Measurements from ENCODE around the gene FOXO4.

Gene FOXO4

GRCh38 chrX:71100581-71101505, 5.2 kb downstream of the FOXO4 start:
- no peak for DNase-seq

DNA sequence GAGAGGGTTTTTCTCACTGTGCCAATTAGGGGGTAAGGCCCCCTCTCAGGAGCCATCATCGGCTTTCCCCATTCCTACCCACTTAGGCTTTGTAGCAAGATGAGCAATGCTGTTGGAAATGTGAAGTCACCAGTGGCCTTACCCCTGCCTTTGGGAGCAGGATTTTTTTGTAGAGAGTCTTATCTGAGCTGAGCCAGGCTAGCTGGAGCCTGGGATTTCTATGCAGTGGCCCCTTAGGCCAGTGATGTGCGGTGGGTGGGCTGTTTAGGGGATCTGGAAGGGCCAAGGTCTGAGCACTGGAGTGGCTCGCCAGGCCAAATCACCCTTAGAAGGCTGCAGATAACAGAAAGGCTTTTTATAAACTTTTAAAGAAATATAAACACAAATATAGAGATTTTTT, 6.6 kb downstream of the FOXO4 start:
- DNase-seq: no peak

DNA sequence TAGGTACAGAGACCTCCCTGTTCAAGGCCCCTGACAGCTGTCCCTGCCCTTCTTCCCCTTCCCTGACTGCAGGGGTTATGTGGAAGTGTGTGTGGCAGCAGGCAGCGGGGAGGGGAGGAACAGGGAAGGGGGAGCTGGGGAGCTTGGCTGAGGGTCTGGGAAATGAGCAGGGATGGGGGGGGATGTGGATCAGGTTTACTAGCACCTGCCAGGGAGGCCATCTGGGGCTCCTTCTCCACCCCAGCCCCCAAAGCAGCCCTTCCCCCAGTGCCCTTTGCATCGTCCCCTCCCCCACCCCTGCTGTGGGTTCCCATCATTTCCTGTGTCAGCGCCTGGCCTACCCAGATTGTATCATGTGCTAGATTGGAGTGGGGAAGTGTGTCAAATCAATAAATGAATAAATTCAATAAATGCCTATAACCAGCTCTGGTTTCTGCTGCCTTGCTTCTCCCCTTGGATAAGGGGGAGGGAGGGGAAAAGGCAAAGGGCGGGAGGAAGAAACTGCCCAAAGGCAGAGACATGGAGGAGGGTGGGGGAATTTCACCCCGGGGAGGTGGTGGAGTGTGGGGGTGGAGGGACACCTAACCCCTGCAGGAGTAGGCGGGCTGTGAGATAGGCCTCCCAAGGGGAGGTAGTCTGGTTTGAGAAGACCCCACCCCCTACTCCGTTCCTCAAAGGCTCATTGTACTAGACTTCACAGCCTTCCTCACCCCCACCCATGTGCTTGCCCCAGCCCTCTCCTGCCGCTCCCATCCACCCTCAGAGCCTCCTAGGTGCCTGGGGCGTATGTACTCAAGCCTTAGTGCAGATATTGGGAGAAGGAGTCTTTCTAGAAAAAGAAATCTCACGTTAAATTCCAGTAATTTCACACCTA, 7.7 kb downstream of the FOXO4 start:
- DNase-seq: no peak

GRCh38 chrX:71105628-71106027, 10.0 kb downstream of the FOXO4 start:
- no peak for DNase-seq

DNA sequence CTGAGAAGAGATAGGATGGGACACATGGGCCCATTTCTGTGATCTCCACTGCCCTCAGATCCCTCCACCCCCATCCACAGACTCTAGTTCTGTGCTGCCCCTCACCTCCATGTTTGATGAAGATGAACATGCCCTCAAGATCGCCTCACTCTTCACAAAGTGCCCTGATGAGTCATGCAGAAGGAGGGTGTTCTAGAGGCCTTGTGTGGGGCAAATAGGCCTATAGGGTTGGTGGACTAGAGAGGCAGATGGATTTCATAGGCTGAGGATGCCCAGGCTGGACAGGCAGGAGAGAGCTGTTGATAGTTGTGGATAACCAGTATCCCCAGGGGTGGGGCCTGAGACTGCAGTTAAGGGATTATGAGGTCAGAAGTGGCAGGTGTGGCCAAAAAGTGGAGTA, 10.8 kb downstream of the FOXO4 start, which contains the start of gene CXorf65:
TSS of gene CXorf65 (minus strand) at position 314 of the 400 bp plus-strand sequence. CDS start at position 130, 184 bp downstream.
- DNase-seq: no peak

DNA sequence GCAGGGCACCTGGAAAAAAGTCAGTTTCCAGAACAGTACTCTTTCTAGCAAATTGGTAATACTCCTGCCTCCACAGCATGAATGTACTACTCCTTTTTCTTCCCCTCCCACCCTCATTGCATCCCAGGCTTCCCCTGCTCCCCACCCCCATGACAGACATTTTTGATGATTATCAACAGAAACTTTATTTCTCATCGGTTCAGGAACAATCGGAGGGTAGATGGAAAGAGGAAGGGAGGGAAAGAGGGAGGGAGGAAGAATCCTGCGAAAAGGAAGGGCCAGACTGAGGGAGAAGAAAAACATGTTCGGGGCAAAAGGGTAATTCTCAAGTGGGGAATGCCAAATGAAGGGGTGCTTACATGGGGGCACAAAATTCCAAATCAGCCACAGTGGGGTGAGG, 11.6 kb downstream of the FOXO4 start:
- DNase-seq: no peak

- no peak for DNase-seq
Measured at GRCh38 chrX:71107762-71108360, 12.2 kb downstream of the FOXO4 start.

GRCh38 chrX:71109051-71109450, 13.4 kb downstream of the FOXO4 start:
- no peak for DNase-seq

GRCh38 chrX:71111141-71111843, 15.6 kb downstream of the FOXO4 start, which contains the start of gene IL2RG:
Gene IL2RG (minus strand): TSS chrX:71111577. CDS start chrX:71111539, 38 bp downstream.
- DNase-seq: no peak

DNA sequence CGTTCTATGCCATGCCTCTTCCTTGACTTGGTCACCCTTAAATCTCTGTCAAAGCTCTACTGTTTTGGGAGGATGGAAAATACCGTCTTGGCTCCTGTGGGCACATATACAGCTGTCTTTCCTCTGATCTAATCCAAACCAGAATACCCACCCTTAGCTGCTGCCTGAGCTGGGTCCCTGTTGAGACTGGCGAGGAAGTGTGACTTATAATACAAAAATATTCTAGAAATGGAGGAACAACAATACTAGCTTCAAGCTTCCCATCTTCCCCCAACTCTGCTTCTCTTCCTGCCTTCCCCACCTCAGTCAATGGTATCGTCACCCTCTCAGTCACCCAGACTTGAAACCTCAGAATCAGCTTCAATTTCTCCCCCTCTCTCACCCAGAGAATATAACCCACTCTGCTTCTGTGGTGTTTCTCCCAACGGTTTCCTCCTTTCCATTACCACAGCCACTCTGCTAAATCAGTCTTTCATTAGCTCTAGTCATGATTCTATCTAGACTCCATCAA, 16.3 kb downstream of the FOXO4 start:
- DNase-seq: no peak

DNA sequence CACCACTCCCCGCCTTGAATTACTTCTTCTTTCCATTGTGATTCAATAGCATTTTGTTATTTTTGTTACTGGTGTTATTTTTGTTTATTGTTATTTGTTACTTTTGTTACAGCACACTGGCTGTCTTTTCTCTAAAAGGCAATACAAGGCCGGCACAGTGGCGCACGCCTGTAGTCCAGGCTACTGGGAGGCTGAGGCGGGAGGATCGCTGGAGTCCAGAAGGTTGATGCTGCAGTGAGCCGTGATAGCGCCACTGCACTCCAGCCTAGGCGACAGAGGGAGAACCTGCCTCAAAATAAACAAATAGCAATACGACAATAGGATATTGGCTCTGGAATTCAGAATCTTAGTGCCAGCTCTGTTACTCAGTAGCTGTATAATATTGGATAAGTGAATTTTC, 21.7 kb downstream of the FOXO4 start:
- no peak for DNase-seq

DNA sequence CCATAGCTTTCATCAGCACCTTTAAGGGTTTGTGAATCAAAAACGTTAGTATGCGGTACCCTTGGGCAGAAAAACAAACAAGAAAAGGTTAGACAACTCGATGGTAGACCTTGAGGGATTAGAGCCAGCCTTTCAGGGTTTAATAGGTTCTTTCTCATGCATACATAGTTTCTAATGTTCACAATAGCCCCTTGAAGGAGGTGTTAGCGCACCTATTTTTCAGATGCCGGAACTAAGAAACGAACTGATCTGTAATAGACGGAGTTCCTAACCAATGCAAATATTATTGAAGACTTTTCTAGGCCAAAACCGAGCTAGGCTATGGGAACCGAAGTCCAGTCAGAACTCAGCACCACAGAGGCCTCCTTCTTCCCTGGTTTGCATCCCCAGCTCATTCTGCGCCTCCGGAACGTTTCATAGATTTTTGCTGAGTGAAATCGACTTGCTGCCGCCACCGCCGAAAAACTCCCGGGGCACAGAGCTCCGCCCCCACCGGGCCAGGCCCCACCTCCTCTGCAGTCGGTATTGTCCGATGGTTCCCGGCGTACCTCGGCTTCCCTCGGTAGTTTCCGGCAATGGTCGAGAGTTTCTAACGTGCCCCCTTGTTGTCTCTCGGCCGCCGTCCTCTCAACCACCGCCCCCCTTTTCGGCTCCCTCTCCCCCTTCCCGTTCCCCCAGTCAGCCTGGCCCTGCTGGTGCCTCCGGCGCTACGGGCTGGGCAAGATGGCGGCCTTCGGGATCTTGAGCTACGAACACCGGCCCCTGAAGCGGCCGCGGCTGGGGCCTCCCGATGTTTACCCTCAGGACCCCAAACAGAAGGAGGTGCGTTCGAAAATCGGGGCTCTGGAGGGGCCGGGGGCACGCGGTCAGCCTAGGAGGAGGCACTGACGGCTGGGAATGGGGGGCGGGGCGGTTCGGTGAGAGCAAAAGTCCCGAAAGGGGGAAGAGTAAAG, 22.7 kb downstream of the FOXO4 start, which contains the start of gene MED12:
TSS of gene MED12 (plus strand) at position 565 of the 953 bp plus-strand sequence. CDS start at position 724, 159 bp downstream.
- DNase-seq: peak; percentile 10

DNA sequence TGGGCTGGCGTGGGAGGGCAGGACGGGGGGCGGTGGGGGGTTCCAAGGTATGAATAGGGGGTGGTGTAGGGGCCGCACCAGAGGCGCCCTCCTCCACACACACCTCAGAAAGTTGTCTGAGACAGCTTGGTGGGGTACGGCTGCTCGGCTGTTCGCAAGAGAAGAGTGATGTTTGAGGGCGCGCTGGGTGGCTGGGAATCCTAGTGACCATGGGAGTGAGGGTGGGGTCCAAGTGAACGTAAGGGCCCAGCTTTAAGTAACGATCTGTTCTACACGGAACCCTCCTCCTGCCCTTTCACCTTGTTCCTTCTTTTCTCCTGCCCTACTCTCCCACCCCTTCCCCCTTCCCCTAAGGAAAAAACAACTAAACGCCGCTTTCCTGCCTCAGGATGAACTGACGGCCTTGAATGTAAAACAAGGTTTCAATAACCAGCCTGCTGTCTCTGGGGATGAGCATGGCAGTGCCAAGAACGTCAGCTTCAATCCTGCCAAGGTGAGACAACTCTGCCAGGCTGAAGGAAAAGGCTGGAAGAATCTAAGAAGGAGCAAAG, 23.4 kb downstream of the FOXO4 start:
- DNase-seq: no peak

- DNase-seq: no peak
Measured at GRCh38 chrX:71128166-71128833, 32.6 kb downstream of the FOXO4 start.

DNA sequence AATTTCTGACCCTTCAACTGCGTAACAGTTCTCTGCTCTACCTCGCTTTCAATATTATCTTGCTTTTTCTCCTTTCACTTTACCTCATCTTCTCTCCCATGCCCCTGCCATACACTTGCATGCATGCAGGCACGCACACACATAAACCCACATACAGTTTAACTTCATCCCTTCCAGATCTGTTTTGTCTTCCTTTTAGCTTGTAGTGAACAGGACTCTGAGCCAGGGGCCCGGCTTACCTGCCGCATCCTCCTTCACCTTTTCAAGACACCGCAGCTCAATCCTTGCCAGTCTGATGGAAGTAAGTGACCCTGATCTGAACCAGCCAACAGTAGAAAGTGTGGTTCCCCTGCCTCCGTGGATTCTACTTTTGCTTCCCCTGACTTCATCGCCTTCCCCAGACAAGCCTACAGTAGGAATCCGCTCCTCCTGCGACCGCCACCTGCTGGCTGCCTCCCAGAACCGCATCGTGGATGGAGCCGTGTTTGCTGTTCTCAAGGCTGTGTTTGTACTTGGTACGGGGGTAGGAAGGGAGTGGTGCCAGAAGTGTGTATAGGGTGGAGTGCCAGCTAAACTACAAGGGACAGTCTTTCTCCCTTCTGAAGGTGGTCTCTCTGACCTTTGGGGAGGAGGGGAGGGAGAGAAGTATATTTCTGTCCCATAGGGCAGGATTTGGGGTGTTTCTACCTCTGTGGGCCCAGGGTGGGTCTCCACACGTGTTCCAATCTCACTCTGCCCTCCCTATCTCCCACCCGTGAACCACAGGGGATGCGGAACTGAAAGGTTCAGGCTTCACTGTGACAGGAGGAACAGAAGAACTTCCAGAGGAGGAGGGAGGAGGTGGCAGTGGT, 33.5 kb downstream of the FOXO4 start:
- DNase-seq: no peak

DNA sequence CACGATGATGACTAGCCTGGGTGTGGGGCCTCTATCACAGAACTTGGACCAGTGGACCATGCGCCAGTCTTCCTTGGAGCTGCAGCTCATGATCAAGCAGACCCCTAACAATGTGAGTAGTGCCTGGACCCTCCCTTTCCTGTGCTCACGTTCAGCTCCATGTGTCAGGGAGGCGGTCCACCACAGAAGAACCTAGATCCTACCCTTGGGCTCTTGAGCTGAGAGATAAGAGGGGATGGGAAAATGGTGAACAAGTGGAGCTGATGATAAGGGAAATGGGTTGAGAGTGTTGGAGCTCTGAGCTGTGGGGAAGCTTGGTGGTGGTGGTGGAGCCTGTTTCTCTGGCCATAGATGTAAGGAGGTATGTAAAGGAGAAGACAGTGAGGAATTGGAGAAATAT, 35.9 kb downstream of the FOXO4 start:
- DNase-seq: no peak

- no peak for DNase-seq
Measured at GRCh38 chrX:71140440-71140839, 44.8 kb downstream of the FOXO4 start.

- no peak for DNase-seq
Measured at GRCh38 chrX:71143508-71143907, 47.9 kb downstream of the FOXO4 start.

GRCh38 chrX:71144651-71145050, 49.0 kb downstream of the FOXO4 start, which contains the start of gene NLGN3:
Gene NLGN3 (plus strand): TSS chrX:71144841. CDS start chrX:71147750, 2,909 bp downstream.
- DNase-seq: no peak
